IMR-90 (cell line): ENCODE measurements around the gene TECPR2. TPM values are rescaled to one million over a fixed set of nuclear protein-coding genes. Genes with fewer than 3 reads are reported as not detected.

Source experiments
- ATAC-seq: fragments of 200-7000 bp; cut with Tn5 transposase; 2 replicates; pipeline ENCODE4 v1.9.1; 2020; ENCODE audit warnings: low read depth, mild to moderate bottlenecking, moderate library complexity
- BruUV-seq: library from RNA; stranded (reverse); fragments of 400-500 nt; replicated peaks from 2 replicates; lab custom pipeline; 2021; lab: Mats Ljungman, UMichigan
- CTCF ChIA-PET: fragments of 300-600 bp; formaldehyde crosslinking; extraction: SDS; loops from one replicate; lab custom pipeline; 2021; ENCODE audit warnings: antibody characterized with exemption; lab: Yijun Ruan, JAX
- POLR2A ChIA-PET: fragments of 300-600 bp; sonication (Branson Sonifier 250); formaldehyde crosslinking; loops from one replicate; lab custom pipeline; 2022; ENCODE audit warnings: antibody characterized with exemption; ENCODE audit not compliant: unreplicated experiment; lab: Charles Lee
- DNase-seq: peaks from one replicate; pipeline ENCODE4 v3.0.0; 2013
- H2AFZ ChIP-seq: replicated peaks from 2 replicates; pipeline ENCODE3; 2013; ENCODE audit warnings: low read length, mild to moderate bottlenecking; ENCODE audit not compliant: poor library complexity
- H2AK5ac ChIP-seq: 2 replicates; pipeline ENCODE4 v1.6.1; 2013; ENCODE audit warnings: low read depth, low read length, inconsistent platforms
- H2AK9ac ChIP-seq: replicated peaks from 2 replicates; pipeline ENCODE3; 2013; ENCODE audit warnings: mild to moderate bottlenecking, low read depth, low read length, moderate library complexity; ENCODE audit not compliant: poor library complexity
- H2BK120ac ChIP-seq: 2 replicates; pipeline ENCODE4 v1.6.1; 2013; ENCODE audit warnings: low read depth, low read length, inconsistent platforms
- H2BK15ac ChIP-seq: 3 replicates; pipeline ENCODE4 v1.6.1; 2013; ENCODE audit warnings: low read depth, low read length, inconsistent platforms
- H2BK20ac ChIP-seq: 2 replicates; pipeline ENCODE4 v1.6.1; 2013; ENCODE audit warnings: low read depth, mild to moderate bottlenecking, inconsistent platforms, low read length, moderate library complexity
- H2BK5ac ChIP-seq: 2 replicates; pipeline ENCODE4 v1.6.1; 2013; ENCODE audit warnings: mild to moderate bottlenecking, low read depth, low read length, inconsistent platforms; ENCODE audit not compliant: poor library complexity, severe bottlenecking
- H3K14ac ChIP-seq: replicated peaks from 2 replicates; pipeline ENCODE4 v1.6.1; 2013; ENCODE audit warnings: low read depth, low read length, inconsistent platforms
- H3K18ac ChIP-seq: 2 replicates; pipeline ENCODE4 v1.6.1; 2013; ENCODE audit warnings: low read depth, low read length, control low read depth
- H3K23ac ChIP-seq: 2 replicates; pipeline ENCODE4 v1.6.1; 2013; ENCODE audit warnings: low read depth, low read length, inconsistent platforms
- H3K27ac ChIP-seq: 2 replicates; pipeline ENCODE4 v1.5.1; 2013; ENCODE audit warnings: mild to moderate bottlenecking, control low read depth, low read length; ENCODE audit not compliant: insufficient read depth
- H3K27me3 ChIP-seq: 2 replicates; pipeline ENCODE4 v1.6.1; 2013; ENCODE audit warnings: low read length; ENCODE audit not compliant: control insufficient read depth, insufficient read depth
- H3K36me3 ChIP-seq: 2 replicates; pipeline ENCODE4 v1.6.1; 2013; ENCODE audit warnings: low read length, mixed read lengths; ENCODE audit not compliant: control insufficient read depth, insufficient read depth
- H3K4ac ChIP-seq: 2 replicates; pipeline ENCODE4 v1.6.1; 2013; ENCODE audit warnings: low read depth, low read length, inconsistent platforms
- H3K4me1 ChIP-seq: 2 replicates; pipeline ENCODE4 v1.6.1; 2013; ENCODE audit warnings: low read length, mixed read lengths; ENCODE audit not compliant: control insufficient read depth, insufficient read depth
- H3K4me2 ChIP-seq: 2 replicates; pipeline ENCODE4 v1.6.1; 2013; ENCODE audit warnings: low read depth, mild to moderate bottlenecking, control low read depth, low read length, moderate library complexity
- H3K4me3 ChIP-seq: 2 replicates; pipeline ENCODE4 v1.5.1; 2013; ENCODE audit warnings: low read depth, mild to moderate bottlenecking, control low read depth, low read length, moderate library complexity; ENCODE audit not compliant: insufficient read depth
- H3K56ac ChIP-seq: 2 replicates; pipeline ENCODE4 v1.6.1; 2013; ENCODE audit warnings: low read length, inconsistent platforms; ENCODE audit not compliant: insufficient read depth; ENCODE audit errors: extremely low read depth
- H3K79me1 ChIP-seq, 2 experiments: 2 replicates each; pipeline ENCODE4 v1.6.1; 2013; ENCODE audit warnings: low read length in 2 of 2, inconsistent platforms in 1 of 2, low read depth in 1 of 2
- H3K9ac ChIP-seq: 2 replicates; pipeline ENCODE4 v1.6.1; 2013; ENCODE audit warnings: low read depth, low read length, control low read depth
- H3K9me1 ChIP-seq: 2 replicates; pipeline ENCODE4 v1.6.1; 2013; ENCODE audit warnings: low read length, inconsistent platforms; ENCODE audit not compliant: insufficient read depth
- H3K9me3 ChIP-seq: 2 replicates; pipeline ENCODE4 v1.6.1; 2013; ENCODE audit warnings: low read length; ENCODE audit not compliant: control insufficient read depth, insufficient read depth
- H4K20me1 ChIP-seq: 2 replicates; pipeline ENCODE4 v1.6.1; 2013; ENCODE audit warnings: low read length, inconsistent platforms; ENCODE audit not compliant: insufficient read depth
- H4K5ac ChIP-seq: 2 replicates; pipeline ENCODE4 v1.6.1; 2013; ENCODE audit warnings: mild to moderate bottlenecking, low read depth, low read length, control low read depth
- H4K8ac ChIP-seq, 2 experiments: 2 replicates each; pipeline ENCODE4 v1.6.1; 2013; ENCODE audit warnings: low read depth in 2 of 2, low read length in 2 of 2, control low read depth in 1 of 2, inconsistent platforms in 1 of 2
- H4K91ac ChIP-seq: 2 replicates; pipeline ENCODE4 v1.6.1; 2013; ENCODE audit warnings: low read depth, low read length, inconsistent platforms; ENCODE audit not compliant: insufficient read depth
- BHLHE40 ChIP-seq: fragments of 150-350 bp; IDR thresholded peaks from 2 replicates; pipeline ENCODE4 v1.6.1; 2016; ENCODE audit warnings: mild to moderate bottlenecking, low read depth, low read length
- CEBPB ChIP-seq: IDR thresholded peaks from 2 replicates; pipeline ENCODE4 v1.6.1; 2012; ENCODE audit warnings: low read depth, low read length, improper control_type of control experiment
- CHD1 ChIP-seq: IDR thresholded peaks from 2 replicates; pipeline ENCODE4 v1.6.1; 2012; ENCODE audit warnings: low read depth, low read length, improper control_type of control experiment
- FOS ChIP-seq: fragments of 150-350 bp; IDR thresholded peaks from 2 replicates; pipeline ENCODE4 v1.6.1; 2016; ENCODE audit warnings: low read depth, low read length
- MAFK ChIP-seq: IDR thresholded peaks from 2 replicates; pipeline ENCODE4 v1.6.1; 2012; ENCODE audit warnings: low read depth, low read length, improper control_type of control experiment
- MAZ ChIP-seq: IDR thresholded peaks from 2 replicates; pipeline ENCODE4 v1.6.1; 2012; ENCODE audit warnings: low read depth, mild to moderate bottlenecking, low read length, improper control_type of control experiment, moderate library complexity, borderline replicate concordance
- MXI1 ChIP-seq: IDR thresholded peaks from 2 replicates; pipeline ENCODE4 v1.6.1; 2012; ENCODE audit warnings: low read depth, mild to moderate bottlenecking, low read length, moderate library complexity, borderline replicate concordance
- NFE2L2 ChIP-seq: fragments of 150-350 bp; IDR thresholded peaks from 2 replicates; pipeline ENCODE4 v1.6.1; 2016; ENCODE audit warnings: low read depth, mild to moderate bottlenecking, low read length
- POLR2A ChIP-seq: IDR thresholded peaks from 2 replicates; pipeline ENCODE4 v1.6.1; 2012; ENCODE audit warnings: mild to moderate bottlenecking, low read depth, low read length
- RAD21 ChIP-seq: IDR thresholded peaks from 2 replicates; pipeline ENCODE4 v1.6.1; 2012; ENCODE audit warnings: low read length, improper control_type of control experiment
- RCOR1 ChIP-seq: IDR thresholded peaks from 2 replicates; pipeline ENCODE4 v1.6.1; 2012; ENCODE audit warnings: mild to moderate bottlenecking, low read length, improper control_type of control experiment; ENCODE audit not compliant: insufficient replicate concordance
- RFX5 ChIP-seq: IDR thresholded peaks from 2 replicates; pipeline ENCODE4 v1.8.0; 2012; ENCODE audit warnings: low read depth, mild to moderate bottlenecking, low read length, moderate library complexity
- SMC3 ChIP-seq: fragments of 150-350 bp; IDR thresholded peaks from 2 replicates; pipeline ENCODE4 v1.6.1; 2016; ENCODE audit warnings: low read depth, mild to moderate bottlenecking, antibody characterized with exemption, low read length, moderate library complexity
- WGBS, 2 experiments: methylation state at CpG; one replicate each; pipeline versions ENCODE4 v1.1.5 to v1.1.7; 2013; ENCODE audit warnings: missing lambda C conversion rate in 2 of 2; ENCODE audit not compliant: insufficient read length in 1 of 2; ENCODE audit errors: extremely low coverage in 2 of 2; 5-methylcytosine and 5-hydroxymethylcytosine counted together
- dilution Hi-C: fragments of 300-500 bp; cut with HindIII; formaldehyde crosslinking; loops from one replicate; pipeline ENCODE4 v1.14.3; 2018; ENCODE audit warnings: low sequenced_read_pairs; ENCODE audit not compliant: unreplicated experiment
- in situ Hi-C: fragments of 300-500 bp; cut with MboI; formaldehyde crosslinking; loops from 3 replicates; pipeline ENCODE4 v1.14.3; 2019; ENCODE audit warnings: low sequenced_read_pairs, inconsistent platforms, mixed read lengths
- intact Hi-C: fragments of 100-400 bp; cut with micrococcal nuclease; formaldehyde crosslinking; loops from 2 replicates; pipeline ENCODE4 v1.10.0; 2022
- polyA plus RNA-seq, 3 experiments: library from polyadenylated mRNA; depleted of rRNA; stranded (reverse); fragments of >200 nt; gene quantifications; 2 replicates each; pipeline ENCODE4 v1.2.3, GENCODE V29; 2012; ENCODE audit warnings: low replicate concordance in 1 of 3
- total RNA-seq: library from RNA; depleted of rRNA; stranded (reverse); fragments of >200 nt; gene quantifications from 2 replicates; pipeline ENCODE4 v1.2.3, GENCODE V29; 2012
- TF ChIP-seq, protein P1 (sequence below): conservative IDR thresholded peaks from 2 replicates; pipeline ENCODE4 v1.5.1; 2012; ENCODE audit warnings: mild to moderate bottlenecking, low read depth, low read length, improper control_type of control experiment

Gene TECPR2
- total and polyA plus RNA-seq, 2 of the 4 experiments (the other 2 are of a cell fraction): 9.5 to 11.7 TPM

- intact Hi-C loops (no loop called here), dilution Hi-C loops (no loop called here), in situ Hi-C loops (no loop called here)
- no peak overlapping the region for H2BK20ac ChIP-seq
- H4K91ac ChIP-seq: no peak overlapping the region
- H2AK5ac ChIP-seq: no peak overlapping the region
- no peak overlapping the region for H3K9ac ChIP-seq
- TF ChIP-seq RFX5 (no peak), MAZ (no peak), RAD21 (no peak), CHD1 (no peak), NFE2L2 (no peak), CEBPB (no peak), RCOR1 (no peak), FOS (no peak), SMC3 (no peak), BHLHE40 (no peak), MAFK (no peak), POLR2A (no peak), MXI1 (no peak)
- TF ChIP-seq, protein P1, sequence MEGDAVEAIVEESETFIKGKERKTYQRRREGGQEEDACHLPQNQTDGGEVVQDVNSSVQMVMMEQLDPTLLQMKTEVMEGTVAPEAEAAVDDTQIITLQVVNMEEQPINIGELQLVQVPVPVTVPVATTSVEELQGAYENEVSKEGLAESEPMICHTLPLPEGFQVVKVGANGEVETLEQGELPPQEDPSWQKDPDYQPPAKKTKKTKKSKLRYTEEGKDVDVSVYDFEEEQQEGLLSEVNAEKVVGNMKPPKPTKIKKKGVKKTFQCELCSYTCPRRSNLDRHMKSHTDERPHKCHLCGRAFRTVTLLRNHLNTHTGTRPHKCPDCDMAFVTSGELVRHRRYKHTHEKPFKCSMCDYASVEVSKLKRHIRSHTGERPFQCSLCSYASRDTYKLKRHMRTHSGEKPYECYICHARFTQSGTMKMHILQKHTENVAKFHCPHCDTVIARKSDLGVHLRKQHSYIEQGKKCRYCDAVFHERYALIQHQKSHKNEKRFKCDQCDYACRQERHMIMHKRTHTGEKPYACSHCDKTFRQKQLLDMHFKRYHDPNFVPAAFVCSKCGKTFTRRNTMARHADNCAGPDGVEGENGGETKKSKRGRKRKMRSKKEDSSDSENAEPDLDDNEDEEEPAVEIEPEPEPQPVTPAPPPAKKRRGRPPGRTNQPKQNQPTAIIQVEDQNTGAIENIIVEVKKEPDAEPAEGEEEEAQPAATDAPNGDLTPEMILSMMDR: no peak
- no peak overlapping the region for H2BK120ac ChIP-seq
- no peak overlapping the region for H3K4me3 ChIP-seq
- H3K4me2 ChIP-seq: no peak overlapping the region
- H3K18ac ChIP-seq: no peak overlapping the region
- no peak overlapping the region for H3K56ac ChIP-seq
- H3K9me3 ChIP-seq: no peaks in the 10 kb centered on the region
- POLR2A ChIA-PET: no interaction called here
- WGBS, 2 experiments: no CpG with 5 or more reads among the region's 10 CpGs
- H3K79me1 ChIP-seq: no peaks in the 10 kb centered on the region
- H3K9me1 ChIP-seq: no peaks in the 10 kb centered on the region
- no peak overlapping the region for H3K27ac ChIP-seq
- H4K8ac ChIP-seq: no peak overlapping the region
- H4K5ac ChIP-seq: no peak overlapping the region
- no peaks in the 10 kb centered on the region for H4K20me1 ChIP-seq
- no peaks in the 10 kb centered on the region for H3K4me1 ChIP-seq
- H3K14ac ChIP-seq: no peak overlapping the region
- no peak overlapping the region for H3K23ac ChIP-seq
- ATAC-seq (no peak), DNase-seq (no peak)
- H3K4ac ChIP-seq: no peak overlapping the region
- no peak overlapping the region for H2AK9ac ChIP-seq
- H3K36me3 ChIP-seq: peaks cover 43% of the 10 kb centered on the region
- no peaks in the 10 kb centered on the region for H3K27me3 ChIP-seq
- H2BK5ac ChIP-seq: no peak overlapping the region
- no TSS peak for BruUV-seq
- H2AFZ ChIP-seq: no peak overlapping the region
- CTCF ChIA-PET: no interaction called here
- no peak overlapping the region for H2BK15ac ChIP-seq
These were observed 88.3 kb downstream of the TECPR2 start for GRCh38 chr14:102451064-102451352.
